ACC112 (cell line): ENCODE data around the gene LRRFIP2.
"Not testable (repeated sequence)": the region's sequence is repeated elsewhere in the genome, so short reads cannot be mapped to it uniquely, and the experiment has no call there.

Source experiments
- H2AFZ ChIP-seq: fragments of 200-600 bp; sonication (generic); one replicate; pipeline ENCODE4 v1.6.0; 2017; ENCODE audit warnings: antibody characterized with exemption, low read length; ENCODE audit not compliant: unreplicated experiment
- H3K27ac ChIP-seq: fragments of 200-600 bp; sonication (generic); 2 replicates; pipeline ENCODE4 v1.5.1; 2014; ENCODE audit warnings: low read depth, mild to moderate bottlenecking, antibody characterized with exemption, low read length, moderate library complexity
- H3K27me3 ChIP-seq: fragments of 200-600 bp; sonication (generic); 2 replicates; pipeline ENCODE4 v1.6.1; 2014; ENCODE audit warnings: mild to moderate bottlenecking, antibody characterized with exemption, low read length, moderate library complexity, mixed read lengths; ENCODE audit not compliant: insufficient read depth
- H3K36me3 ChIP-seq: fragments of 200-600 bp; sonication (generic); 2 replicates; pipeline ENCODE4 v1.6.1; 2016; ENCODE audit warnings: mild to moderate bottlenecking, antibody characterized with exemption, low read length, moderate library complexity, mixed read lengths; ENCODE audit not compliant: insufficient read depth
- H3K4me1 ChIP-seq: fragments of 200-600 bp; sonication (generic); one replicate; pipeline ENCODE4 v1.6.1; 2016; ENCODE audit warnings: low read length, mixed read lengths; ENCODE audit not compliant: insufficient read depth, unreplicated experiment, control insufficient read depth
- H3K4me3 ChIP-seq: fragments of 200-600 bp; sonication (generic); 2 replicates; pipeline ENCODE4 v1.5.1; 2014; ENCODE audit warnings: mild to moderate bottlenecking, low read depth, low read length
- H3K79me2 ChIP-seq: fragments of 200-600 bp; sonication (generic); one replicate; pipeline ENCODE4 v1.6.0; 2016; ENCODE audit warnings: low read length; ENCODE audit not compliant: control insufficient read depth, unreplicated experiment, insufficient read depth

The LRRFIP2 gene

DNA sequence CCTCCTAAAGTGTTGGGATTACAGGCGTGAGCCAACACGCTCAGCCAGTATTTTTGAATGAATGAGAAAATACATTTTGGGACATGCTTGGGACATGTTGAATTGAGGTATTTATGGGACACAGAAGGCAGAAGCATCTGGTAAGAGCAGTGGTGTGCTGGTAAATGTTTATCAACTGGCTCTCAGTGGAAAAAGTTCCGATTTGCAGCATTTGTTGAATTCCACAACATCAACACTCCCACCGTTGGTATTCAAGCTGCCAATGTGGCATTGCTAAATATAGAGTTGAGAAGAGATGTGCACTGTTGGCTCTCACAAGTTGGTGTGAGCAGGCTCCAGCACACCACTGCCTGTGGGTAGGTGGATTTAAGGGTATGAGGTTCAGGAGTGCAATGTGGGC lies 35.8 kb upstream of the LRRFIP2 start:
- no peak overlapping the region for H3K4me3 ChIP-seq
- H3K27ac ChIP-seq: no peak overlapping the region
- H3K79me2 ChIP-seq: no peaks in the 10 kb centered on the region
- H3K36me3 ChIP-seq: no peaks in the 10 kb centered on the region
- no peaks in the 10 kb centered on the region for H3K4me1 ChIP-seq
- no peaks in the 10 kb centered on the region for H3K27me3 ChIP-seq
- no peak overlapping the region for H2AFZ ChIP-seq

DNA sequence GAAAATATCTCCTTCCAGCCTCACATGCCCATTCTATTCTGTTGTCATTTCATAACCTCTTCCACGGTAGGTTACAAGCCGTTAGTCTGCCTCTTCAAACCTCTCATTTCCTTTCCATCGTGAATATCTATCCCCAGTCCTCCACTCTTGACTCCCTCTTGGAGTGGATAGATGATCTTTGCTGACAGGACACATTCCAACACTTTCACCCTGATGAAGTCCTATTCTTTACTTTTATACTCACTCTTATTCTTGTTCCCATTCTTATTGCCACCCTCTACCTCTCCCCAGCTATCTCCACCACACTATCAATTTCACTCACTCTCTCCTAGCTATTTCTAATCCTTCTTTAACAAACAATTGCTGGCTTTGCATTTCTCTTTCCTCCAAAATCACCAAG lies 34.2 kb upstream of the LRRFIP2 start:
- not testable (repeated sequence) for H3K27ac ChIP-seq, H3K4me1 ChIP-seq, H3K4me3 ChIP-seq, H3K36me3 ChIP-seq, H2AFZ ChIP-seq, H3K27me3 ChIP-seq, H3K79me2 ChIP-seq

DNA sequence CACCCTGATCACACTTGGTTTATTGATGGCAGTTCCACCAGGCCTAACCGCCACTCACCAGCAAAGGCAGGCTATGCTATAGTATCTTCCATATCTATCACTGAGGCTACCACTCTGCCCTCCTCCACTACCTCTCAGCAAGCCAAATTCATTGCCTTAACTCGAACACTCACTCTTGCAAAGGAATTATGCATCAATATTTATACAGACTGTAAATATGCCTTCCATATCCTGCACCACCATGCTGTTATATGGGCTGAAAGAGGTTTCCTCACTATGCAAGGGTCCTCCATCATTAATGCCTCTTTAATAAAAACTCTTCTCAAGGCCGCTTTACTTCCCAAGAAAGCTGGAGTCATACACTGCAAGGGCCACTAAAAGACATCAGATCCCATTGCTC lies 33.6 kb upstream of the LRRFIP2 start:
- H3K4me3 ChIP-seq, H2AFZ ChIP-seq, H3K36me3 ChIP-seq, H3K27me3 ChIP-seq, H3K4me1 ChIP-seq, H3K27ac ChIP-seq, H3K79me2 ChIP-seq: not testable (repeated sequence)

DNA sequence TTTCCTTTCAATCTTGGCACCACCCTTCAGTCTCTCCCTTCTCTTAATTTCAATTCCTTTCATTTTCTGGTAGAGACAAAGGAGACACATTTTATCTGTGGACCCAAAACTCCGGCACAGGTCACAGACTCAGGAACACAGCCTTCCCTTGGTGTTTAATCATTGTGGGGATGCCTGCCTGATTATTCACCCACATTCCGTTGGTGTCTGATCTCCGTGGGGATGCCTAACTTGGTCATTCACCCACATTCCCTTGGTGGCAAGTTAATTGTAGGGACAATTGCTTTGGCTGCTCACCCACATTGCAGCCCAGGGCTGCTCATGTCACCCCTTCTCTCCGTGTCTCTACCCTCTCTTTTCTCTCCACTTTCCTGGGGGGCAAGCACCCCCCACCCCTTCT lies 31.7 kb upstream of the LRRFIP2 start:
- not testable (repeated sequence) for H3K4me3 ChIP-seq, H2AFZ ChIP-seq, H3K27me3 ChIP-seq, H3K79me2 ChIP-seq, H3K4me1 ChIP-seq, H3K36me3 ChIP-seq, H3K27ac ChIP-seq

DNA sequence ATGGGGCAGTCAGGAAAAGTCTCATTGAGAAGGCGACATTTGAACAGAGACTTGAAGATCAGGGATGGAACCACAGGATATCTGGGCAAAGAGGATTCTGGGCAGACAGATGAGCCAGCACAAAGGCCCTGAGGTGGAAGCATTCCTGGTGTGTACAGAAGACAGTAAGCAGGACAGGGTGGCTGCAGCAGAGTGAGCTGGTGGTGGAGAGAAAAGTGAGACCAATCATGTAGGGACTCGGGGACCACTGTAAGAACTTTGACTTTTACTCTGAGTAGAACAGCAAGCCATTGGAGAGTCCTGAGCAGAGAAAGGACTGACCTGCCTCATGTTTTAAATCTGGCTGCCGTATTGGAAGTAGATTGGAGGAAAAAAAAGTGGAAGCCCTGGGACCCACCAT lies 29.9 kb upstream of the LRRFIP2 start:
- Histone ChIP-seq H3K4me3 (no peak overlapping the region), H2AFZ (no peak overlapping the region)

DNA sequence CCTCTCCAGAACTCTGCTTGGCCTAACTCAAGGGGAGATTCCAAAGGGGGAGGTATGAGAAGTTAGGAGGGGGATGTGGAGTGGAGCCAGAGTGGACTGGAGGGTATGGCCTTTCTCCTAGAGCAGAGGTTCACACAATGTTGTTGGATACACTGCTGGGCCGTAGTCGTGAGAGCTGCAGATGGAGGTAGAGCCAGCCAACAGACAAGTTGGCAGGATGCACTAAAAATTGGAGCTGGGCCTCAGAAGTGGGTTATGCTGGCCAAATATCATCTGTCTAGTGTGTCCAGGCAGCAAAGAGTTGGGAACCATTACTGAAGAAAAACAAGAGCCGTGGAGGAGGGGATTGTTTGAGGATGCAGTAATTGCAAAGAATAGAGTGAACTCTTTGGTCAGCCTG lies 27.7 kb upstream of the LRRFIP2 start:
- Histone ChIP-seq H3K79me2 (no peaks in the 10 kb centered on the region), H2AFZ (no peak overlapping the region), H3K36me3 (no peaks in the 10 kb centered on the region), H3K27ac (no peak overlapping the region), H3K4me3 (no peak overlapping the region), H3K4me1 (peaks cover 24% of the 10 kb centered on the region), H3K27me3 (no peaks in the 10 kb centered on the region)

More for the DNA sequence above, 29.9 kb upstream of the LRRFIP2 start:
- Histone ChIP-seq H3K36me3 (no peaks in the 10 kb centered on the region), H3K4me1 (peaks cover 1% of the 10 kb centered on the region), H3K27ac (no peak overlapping the region), H3K79me2 (no peaks in the 10 kb centered on the region), H3K27me3 (no peaks in the 10 kb centered on the region)

DNA sequence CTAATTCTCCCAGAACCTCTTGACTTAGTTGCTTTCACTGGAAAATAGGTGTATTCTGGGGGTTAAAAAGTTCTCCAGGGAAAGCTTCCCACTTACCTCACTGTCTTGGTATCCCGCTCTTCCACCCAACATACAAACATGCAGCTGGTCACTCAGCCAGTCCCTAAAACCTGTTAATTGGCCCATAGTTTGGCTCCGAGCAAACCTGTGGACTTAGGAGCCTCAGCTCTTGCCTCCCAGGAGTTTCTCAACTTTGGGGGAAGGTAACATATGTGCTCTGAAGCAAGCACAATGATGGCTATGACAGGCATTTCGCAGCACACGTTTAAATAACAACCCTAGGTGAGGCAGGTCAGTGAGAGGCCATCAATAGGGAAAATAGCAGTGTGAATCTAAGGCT lies 25.8 kb upstream of the LRRFIP2 start:
- H2AFZ ChIP-seq: no peak overlapping the region

DNA sequence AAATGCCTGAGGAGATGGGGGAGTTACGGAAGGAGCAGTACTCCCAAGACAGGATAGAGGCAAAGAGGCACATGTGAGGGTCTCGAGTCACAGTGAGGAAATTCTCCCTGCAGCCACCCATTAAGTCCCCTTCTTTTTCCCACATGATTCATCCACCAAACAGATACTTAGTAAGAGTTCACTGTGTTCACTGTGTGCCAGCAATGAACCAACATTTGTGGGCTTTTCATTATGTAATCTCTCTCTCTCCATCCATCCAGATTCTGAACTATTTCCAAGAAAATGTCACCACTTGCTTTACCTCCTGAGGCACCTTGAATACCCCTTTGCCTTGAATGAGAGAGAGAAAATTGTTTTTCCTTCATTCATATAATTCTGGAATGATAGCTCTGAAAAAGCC lies 24.6 kb upstream of the LRRFIP2 start:
- H2AFZ ChIP-seq: no peak overlapping the region
- no peaks in the 10 kb centered on the region for H3K27me3 ChIP-seq
- H3K36me3 ChIP-seq: no peaks in the 10 kb centered on the region
- H3K4me1 ChIP-seq: peaks cover 26% of the 10 kb centered on the region
- H3K27ac ChIP-seq: peak overlapping the region; percentile 61
- H3K79me2 ChIP-seq: no peaks in the 10 kb centered on the region
- H3K4me3 ChIP-seq: no peak overlapping the region

More for the DNA sequence above, 25.8 kb upstream of the LRRFIP2 start:
- H3K79me2 ChIP-seq: no peaks in the 10 kb centered on the region
- H3K27ac ChIP-seq: no peak overlapping the region
- no peaks in the 10 kb centered on the region for H3K27me3 ChIP-seq
- H3K4me3 ChIP-seq: no peak overlapping the region
- peaks cover 26% of the 10 kb centered on the region for H3K4me1 ChIP-seq
- H3K36me3 ChIP-seq: no peaks in the 10 kb centered on the region

DNA sequence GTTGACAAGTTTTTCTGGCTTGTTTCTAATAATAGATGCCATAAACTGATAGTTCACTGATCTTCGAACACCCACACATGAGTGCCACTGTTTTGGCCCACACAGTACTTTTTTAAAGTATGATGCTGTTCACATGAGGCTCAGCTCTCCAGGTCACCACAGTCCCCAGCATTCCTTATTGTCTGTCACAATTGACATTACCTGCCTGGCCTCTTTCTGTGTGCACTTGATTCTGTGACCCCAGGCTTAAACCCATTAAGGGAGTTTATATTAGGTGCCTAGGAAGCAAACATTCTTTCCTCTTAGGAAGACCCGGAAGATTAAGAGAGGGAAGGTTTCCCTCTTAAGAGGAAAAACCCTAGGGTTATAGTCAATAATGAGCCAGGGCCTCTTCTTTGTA lies 24.2 kb upstream of the LRRFIP2 start:
- Histone ChIP-seq H3K27ac (peak overlapping the region; percentile 61), H3K27me3 (no peaks in the 10 kb centered on the region), H2AFZ (no peak overlapping the region), H3K79me2 (no peaks in the 10 kb centered on the region), H3K4me3 (no peak overlapping the region), H3K4me1 (peaks cover 26% of the 10 kb centered on the region), H3K36me3 (no peaks in the 10 kb centered on the region)

DNA sequence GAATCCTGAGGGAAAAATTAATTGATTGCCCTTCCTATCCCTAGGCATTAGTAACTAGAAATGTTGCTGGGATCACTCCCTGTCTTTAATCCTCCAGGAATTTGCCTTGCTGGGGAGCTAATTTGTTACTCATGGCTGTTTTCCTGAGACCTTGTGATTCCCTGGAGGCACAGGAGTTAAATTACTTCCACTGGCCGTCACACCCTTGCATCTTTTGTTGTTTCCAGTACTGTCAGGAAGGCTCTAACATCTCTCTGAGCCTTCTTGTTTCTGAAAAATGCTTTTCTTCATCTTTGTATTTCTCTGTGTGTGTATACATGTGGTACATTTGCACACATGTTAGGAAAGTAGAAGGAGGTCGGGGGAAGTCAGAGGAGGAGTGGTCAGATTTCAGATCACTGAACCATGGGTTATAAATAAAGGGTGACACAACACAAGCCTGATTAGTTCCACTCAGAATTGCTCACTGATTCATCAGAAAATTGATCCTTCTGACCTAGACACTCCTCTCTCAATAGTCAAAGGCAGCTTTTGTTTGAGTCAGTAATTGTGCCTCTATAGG lies 23.5 kb upstream of the LRRFIP2 start:
- Histone ChIP-seq H3K27ac (peak overlapping the region; percentile 61), H3K36me3 (no peaks in the 10 kb centered on the region), H3K4me3 (0 out of 2 replicates have a peak overlapping the region, but pooled peaks have one; percentile 7), H3K27me3 (no peaks in the 10 kb centered on the region), H3K79me2 (no peaks in the 10 kb centered on the region), H3K4me1 (peaks cover 26% of the 10 kb centered on the region), H2AFZ (no peak overlapping the region)

DNA sequence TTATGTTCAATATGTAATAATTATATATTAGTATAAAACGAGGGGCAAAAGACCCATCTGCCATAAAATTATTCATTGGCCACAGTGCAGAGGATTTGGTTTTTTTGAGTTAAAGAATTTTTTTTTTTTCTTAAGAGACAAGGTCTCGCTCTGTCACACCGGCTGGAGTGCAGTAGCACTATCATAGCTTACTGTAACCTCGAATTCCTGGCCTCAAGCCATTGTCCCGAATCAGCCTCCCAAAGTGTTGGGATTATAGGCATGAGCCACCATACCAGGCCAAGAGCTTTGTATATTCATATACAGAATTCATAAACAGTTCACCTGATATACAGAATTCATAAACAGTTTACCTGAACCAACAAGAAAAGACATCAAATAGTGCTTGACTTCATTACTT lies 20.2 kb upstream of the LRRFIP2 start:
- Histone ChIP-seq H3K36me3 (no peaks in the 10 kb centered on the region), H2AFZ (no peak overlapping the region), H3K4me3 (no peak overlapping the region), H3K79me2 (no peaks in the 10 kb centered on the region), H3K27ac (no peak overlapping the region), H3K4me1 (peaks cover 26% of the 10 kb centered on the region), H3K27me3 (no peaks in the 10 kb centered on the region)
